HS-5 (cell line): ENCODE data around the gene SDCCAG8.

ENCODE experiments used
- DNase-seq: peaks from one replicate; pipeline ENCODE4 v3.0.0-alpha.2; 2012; ENCODE audit warnings: low read depth

SDCCAG8 gene

DNA sequence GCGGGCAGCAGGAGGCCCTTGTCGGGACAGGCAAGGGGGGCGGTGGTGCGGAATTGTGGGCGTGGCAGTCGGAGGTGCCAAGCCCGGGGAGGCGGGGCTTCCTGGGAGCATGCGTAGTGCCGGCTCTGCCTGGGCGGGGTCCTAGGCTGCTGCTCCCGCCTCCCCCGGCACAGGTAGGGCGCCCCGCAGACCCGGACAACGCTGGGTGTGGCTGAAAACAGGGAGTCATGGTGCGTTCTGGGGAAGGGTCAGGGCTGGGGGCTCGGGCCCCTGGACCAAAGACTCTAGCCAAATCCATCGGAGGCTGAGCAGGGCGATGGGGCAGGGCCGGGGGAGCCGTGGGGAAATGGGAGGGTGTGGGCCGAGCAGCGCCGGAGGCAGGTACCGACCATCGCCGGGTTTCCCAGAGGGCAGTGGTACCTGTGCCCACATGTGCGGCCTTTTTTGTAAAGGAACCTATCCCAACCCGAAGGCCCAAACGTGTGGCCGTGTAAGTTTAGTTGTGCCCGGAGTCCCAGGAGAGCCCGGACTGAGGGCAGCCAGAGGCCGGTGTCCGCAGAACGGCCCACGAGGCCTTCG is 231.9 kb downstream of the SDCCAG8 start:
- no peak for DNase-seq

- no peak for DNase-seq
Measured at GRCh38 chr1:243488459-243489157, 232.8 kb downstream of the SDCCAG8 start.

GRCh38 chr1:243489158-243489527 is 233.3 kb downstream of the SDCCAG8 start:
- no peak for DNase-seq

GRCh38 chr1:243489681-243490546 is 234.1 kb downstream of the SDCCAG8 start:
- DNase-seq: no peak

GRCh38 chr1:243490748-243491686 is 235.2 kb downstream of the SDCCAG8 start:
- no peak for DNase-seq

GRCh38 chr1:243493156-243494129 is 237.6 kb downstream of the SDCCAG8 start:
- no peak for DNase-seq

DNA sequence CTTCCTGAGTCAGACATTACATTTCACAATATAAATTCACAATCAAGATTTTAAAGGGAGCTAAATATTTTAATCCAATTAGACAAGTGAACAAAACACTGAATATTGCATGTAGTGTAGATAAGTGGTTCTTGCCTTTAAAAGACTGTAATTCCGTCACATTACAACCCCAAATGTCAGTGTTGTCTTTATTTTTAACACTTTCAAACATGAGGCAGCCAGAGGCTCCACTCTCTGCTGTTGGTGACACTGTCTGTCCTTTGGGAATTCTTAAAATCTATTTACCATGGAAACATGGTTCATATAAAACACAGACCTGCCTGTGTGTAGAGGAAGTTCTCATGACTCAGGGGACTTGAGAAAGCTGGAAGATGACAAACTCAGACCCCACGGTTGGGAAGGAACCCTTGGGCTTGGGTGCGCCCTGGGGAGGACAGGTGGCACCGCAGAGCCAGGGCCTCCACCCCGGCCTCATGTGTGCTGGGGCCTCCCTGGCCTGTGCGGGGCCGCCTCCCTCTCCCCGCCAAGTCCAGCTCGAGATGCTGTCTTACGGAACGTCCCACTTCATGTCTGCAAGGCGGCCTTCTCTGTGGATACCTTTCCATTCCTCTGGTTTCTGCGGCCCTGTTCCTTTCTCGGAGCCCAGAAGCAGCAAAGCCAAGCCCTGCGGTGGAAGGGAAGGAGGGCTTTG is 239.0 kb downstream of the SDCCAG8 start:
- no peak for DNase-seq

- no peak for DNase-seq
Measured at GRCh38 chr1:243495442-243496186, 239.8 kb downstream of the SDCCAG8 start.

GRCh38 chr1:243496187-243496646 is 240.4 kb downstream of the SDCCAG8 start:
- DNase-seq: no peak

- no peak for DNase-seq
Measured at GRCh38 chr1:243496806-243497205, 241.0 kb downstream of the SDCCAG8 start.

DNA sequence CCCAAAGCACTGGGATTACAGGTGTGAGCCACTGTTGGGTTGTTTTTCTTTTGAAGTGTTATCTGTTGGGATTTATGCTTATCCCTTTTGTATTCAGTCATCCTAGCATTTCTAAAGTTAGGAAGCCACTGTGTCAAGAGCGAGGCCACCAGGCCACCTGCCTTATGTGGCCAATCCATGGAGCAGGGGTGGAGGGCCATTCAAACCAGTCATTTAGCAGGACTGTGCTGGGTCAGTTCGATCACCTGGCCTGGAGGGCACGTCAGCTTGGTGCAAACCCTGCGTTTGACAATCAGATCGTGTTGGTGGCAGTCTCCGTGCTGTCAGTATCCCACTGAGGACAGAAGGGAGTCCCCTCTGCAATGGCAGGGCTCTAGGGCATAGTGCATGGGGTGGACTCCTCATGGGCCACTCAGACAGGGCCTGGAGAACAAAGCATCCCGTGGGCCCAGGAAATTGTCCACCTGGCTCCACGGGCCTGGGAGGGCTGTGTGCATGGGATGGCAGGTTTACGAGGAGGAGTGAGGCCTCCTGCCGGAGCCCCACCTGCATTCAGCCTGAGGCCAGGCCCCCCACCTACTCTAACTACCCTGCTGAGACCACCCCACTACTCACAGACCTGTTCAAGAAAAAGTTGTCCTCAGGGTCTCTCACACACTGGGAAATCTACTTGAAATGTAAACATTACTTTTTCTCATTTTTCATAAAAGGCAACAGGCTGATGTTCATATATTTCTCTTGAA is 242.3 kb downstream of the SDCCAG8 start:
- no peak for DNase-seq

- DNase-seq: no peak
Measured at GRCh38 chr1:243499248-243499647, 243.4 kb downstream of the SDCCAG8 start.

DNA sequence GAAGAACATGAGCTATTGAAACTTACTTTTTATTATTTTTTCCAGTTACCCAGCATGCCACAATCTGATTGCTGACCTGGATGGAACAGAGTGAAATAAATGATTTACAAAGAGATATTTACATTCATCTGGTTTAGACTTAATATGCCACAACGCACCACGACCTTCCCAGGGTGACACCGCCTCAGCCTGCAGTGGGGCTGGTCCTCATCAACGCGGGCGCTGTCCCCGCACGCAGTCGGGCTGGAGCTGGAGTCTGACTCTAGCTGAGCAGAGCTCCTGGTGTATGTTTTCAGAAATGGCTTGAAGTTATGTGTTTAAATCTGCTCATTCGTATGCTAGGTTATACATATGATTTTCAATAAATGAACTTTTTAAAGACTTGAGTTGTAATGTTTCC is 243.9 kb downstream of the SDCCAG8 start:
- no peak for DNase-seq

GRCh38 chr1:243500512-243500911 is 244.7 kb downstream of the SDCCAG8 start:
- no peak for DNase-seq

GRCh38 chr1:243501002-243501401 is 245.2 kb downstream of the SDCCAG8 start:
- DNase-seq: no peak

- DNase-seq: no peak
Measured at GRCh38 chr1:243503155-243503554, 247.3 kb downstream of the SDCCAG8 start.

DNA sequence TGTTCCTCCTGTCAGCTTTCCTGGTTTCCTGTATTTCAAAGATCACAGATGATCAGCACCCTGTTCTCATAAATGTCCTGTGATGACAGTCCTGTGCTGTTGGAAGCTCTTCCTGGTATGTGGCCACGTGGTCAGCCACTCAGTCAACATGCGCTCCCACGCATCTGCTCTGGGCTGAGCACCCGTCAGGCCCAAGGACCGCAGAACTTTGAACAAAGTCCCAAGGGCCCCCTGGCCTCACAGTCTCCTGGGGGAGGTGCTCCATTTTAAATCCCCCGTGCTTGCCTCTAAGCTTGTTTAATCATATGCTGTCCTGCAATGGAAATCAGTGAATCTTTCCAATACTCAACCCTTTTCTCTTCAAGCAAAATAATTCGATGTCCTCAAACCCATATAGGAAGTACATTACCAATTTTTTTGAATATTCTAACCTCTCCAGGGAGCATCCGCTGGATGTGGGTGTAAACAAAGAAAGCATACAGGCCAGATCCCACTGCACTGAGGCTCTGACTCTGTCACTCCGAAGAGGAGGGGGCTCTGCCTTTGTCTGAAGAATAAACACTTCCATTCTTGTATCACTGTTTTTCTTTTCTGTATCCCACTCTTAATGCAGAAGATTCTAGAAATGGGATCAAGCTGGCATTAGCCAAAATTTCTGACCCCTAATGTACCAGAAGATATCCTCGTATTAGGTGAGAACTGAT is 250.3 kb downstream of the SDCCAG8 start:
- DNase-seq: no peak
